HEK293 (cell line): ENCODE data around the gene C19orf73.
A peak's percentile ranks its signal among the peaks of the same experiment; 100 is the strongest.
"Not testable (repeated sequence)": the region's sequence is repeated elsewhere in the genome, so short reads cannot be mapped to it uniquely, and the experiment has no call there.

Source experiments
- KLF16 ChIP-seq: fragments of 450-650 bp; formaldehyde crosslinking; IDR thresholded peaks from 2 replicates; pipeline ENCODE4 v1.5.1; 2017; ENCODE audit warnings: missing biosample characterization, missing genetic modification characterization
- SALL2 ChIP-seq: fragments of 450-650 bp; formaldehyde crosslinking; IDR thresholded peaks from 2 replicates; pipeline ENCODE4 v1.5.0; 2017; ENCODE audit warnings: missing biosample characterization, mild to moderate bottlenecking, missing genetic modification characterization, borderline replicate concordance
- ZBTB8A ChIP-seq: fragments of 450-650 bp; formaldehyde crosslinking; IDR thresholded peaks from 2 replicates; pipeline ENCODE4 v1.5.1; 2016; ENCODE audit warnings: missing biosample characterization, missing genetic modification characterization
- ZNF10 ChIP-seq: fragments of 450-650 bp; formaldehyde crosslinking; IDR thresholded peaks from 2 replicates; pipeline ENCODE4 v1.5.1; 2017; ENCODE audit warnings: missing biosample characterization, missing genetic modification characterization
- ZNF473 ChIP-seq: fragments of 450-650 bp; formaldehyde crosslinking; IDR thresholded peaks from 2 replicates; pipeline ENCODE4 v1.5.1; 2017; ENCODE audit warnings: missing biosample characterization, missing genetic modification characterization
- ZNF510 ChIP-seq: fragments of 450-650 bp; formaldehyde crosslinking; IDR thresholded peaks from 2 replicates; pipeline ENCODE4 v1.5.1; 2018; ENCODE audit warnings: mild to moderate bottlenecking, missing genetic modification characterization, missing biosample characterization; ENCODE audit not compliant: insufficient replicate concordance
- ZNF514 ChIP-seq: fragments of 450-650 bp; formaldehyde crosslinking; IDR thresholded peaks from 2 replicates; pipeline ENCODE4 v1.5.1; 2016; ENCODE audit warnings: missing biosample characterization, missing genetic modification characterization
- TF ChIP-seq, protein P1 (sequence below): fragments of 450-650 bp; formaldehyde crosslinking; IDR thresholded peaks from 2 replicates; pipeline ENCODE4 v1.5.1; 2016; ENCODE audit warnings: missing biosample characterization, missing genetic modification characterization
- TF ChIP-seq, protein P2 (sequence below): fragments of 450-650 bp; formaldehyde crosslinking; IDR thresholded peaks from 2 replicates; pipeline ENCODE4 v1.5.1; 2016; ENCODE audit warnings: missing biosample characterization, missing genetic modification characterization
- TF ChIP-seq, protein P3 (sequence below): fragments of 450-650 bp; formaldehyde crosslinking; IDR thresholded peaks from 2 replicates; pipeline ENCODE4 v1.5.1; 2016; ENCODE audit warnings: missing biosample characterization, missing genetic modification characterization

DNA sequence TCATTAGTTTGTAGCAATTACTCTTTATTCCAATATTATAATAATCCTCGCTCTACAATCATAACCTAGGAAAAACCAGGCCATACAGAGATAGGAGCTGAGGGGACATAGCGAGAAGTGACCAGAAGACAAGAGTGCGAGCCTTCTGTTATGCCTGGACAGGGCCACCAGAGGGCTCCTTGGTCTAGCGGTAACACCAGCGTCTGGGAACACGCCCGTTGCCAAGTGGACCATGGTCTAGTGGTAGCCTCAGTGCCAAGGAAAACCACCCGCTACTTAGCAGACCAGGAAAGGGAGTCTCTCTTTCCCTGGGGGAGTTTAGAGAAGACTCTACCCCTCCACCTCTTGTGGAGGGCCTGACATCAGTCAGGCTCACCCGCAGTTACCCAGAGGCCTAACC, 44.1 kb downstream of the C19orf73 start:
- TF ChIP-seq SALL2; ZNF473 (tag by site-specific recombination); ZBTB8A (tag by site-specific recombination); ZNF510; ZNF10 (tag by site-specific recombination); KLF16 (tag by site-specific recombination); ZNF514 (tag by site-specific recombination): not testable (repeated sequence)
- TF ChIP-seq, protein P1, sequence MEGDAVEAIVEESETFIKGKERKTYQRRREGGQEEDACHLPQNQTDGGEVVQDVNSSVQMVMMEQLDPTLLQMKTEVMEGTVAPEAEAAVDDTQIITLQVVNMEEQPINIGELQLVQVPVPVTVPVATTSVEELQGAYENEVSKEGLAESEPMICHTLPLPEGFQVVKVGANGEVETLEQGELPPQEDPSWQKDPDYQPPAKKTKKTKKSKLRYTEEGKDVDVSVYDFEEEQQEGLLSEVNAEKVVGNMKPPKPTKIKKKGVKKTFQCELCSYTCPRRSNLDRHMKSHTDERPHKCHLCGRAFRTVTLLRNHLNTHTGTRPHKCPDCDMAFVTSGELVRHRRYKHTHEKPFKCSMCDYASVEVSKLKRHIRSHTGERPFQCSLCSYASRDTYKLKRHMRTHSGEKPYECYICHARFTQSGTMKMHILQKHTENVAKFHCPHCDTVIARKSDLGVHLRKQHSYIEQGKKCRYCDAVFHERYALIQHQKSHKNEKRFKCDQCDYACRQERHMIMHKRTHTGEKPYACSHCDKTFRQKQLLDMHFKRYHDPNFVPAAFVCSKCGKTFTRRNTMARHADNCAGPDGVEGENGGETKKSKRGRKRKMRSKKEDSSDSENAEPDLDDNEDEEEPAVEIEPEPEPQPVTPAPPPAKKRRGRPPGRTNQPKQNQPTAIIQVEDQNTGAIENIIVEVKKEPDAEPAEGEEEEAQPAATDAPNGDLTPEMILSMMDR = peak; percentile 48; the same call in 1 of the 2 replicates
- TF ChIP-seq, protein P2, sequence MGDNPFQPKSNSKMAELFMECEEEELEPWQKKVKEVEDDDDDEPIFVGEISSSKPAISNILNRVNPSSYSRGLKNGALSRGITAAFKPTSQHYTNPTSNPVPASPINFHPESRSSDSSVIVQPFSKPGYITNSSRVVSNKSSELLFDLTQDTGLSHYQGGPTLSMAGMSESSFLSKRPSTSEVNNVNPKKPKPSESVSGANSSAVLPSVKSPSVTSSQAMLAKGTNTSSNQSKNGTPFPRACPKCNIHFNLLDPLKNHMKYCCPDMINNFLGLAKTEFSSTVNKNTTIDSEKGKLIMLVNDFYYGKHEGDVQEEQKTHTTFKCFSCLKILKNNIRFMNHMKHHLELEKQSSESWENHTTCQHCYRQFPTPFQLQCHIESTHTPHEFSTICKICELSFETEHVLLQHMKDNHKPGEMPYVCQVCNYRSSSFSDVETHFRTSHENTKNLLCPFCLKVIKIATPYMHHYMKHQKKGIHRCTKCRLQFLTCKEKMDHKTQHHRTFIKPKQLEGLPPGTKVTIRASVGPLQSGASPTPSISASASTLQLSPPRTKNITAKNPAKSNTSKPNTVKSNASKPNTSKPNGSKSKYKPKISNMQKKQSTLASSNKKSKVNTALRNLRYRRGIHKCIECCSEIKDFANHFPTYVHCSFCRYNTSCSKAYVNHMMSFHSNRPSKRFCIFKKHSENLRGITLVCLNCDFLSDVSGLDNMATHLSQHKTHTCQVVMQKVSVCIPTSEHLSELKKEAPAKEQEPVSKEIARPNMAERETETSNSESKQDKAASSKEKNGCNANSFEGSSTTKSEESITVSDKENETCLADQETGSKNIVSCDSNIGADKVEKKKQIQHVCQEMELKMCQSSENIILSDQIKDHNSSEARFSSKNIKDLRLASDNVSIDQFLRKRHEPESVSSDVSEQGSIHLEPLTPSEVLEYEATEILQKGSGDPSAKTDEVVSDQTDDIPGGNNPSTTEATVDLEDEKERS (tag by site-specific recombination) = not testable (repeated sequence)
- TF ChIP-seq, protein P3, sequence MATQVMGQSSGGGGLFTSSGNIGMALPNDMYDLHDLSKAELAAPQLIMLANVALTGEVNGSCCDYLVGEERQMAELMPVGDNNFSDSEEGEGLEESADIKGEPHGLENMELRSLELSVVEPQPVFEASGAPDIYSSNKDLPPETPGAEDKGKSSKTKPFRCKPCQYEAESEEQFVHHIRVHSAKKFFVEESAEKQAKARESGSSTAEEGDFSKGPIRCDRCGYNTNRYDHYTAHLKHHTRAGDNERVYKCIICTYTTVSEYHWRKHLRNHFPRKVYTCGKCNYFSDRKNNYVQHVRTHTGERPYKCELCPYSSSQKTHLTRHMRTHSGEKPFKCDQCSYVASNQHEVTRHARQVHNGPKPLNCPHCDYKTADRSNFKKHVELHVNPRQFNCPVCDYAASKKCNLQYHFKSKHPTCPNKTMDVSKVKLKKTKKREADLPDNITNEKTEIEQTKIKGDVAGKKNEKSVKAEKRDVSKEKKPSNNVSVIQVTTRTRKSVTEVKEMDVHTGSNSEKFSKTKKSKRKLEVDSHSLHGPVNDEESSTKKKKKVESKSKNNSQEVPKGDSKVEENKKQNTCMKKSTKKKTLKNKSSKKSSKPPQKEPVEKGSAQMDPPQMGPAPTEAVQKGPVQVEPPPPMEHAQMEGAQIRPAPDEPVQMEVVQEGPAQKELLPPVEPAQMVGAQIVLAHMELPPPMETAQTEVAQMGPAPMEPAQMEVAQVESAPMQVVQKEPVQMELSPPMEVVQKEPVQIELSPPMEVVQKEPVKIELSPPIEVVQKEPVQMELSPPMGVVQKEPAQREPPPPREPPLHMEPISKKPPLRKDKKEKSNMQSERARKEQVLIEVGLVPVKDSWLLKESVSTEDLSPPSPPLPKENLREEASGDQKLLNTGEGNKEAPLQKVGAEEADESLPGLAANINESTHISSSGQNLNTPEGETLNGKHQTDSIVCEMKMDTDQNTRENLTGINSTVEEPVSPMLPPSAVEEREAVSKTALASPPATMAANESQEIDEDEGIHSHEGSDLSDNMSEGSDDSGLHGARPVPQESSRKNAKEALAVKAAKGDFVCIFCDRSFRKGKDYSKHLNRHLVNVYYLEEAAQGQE (tag by site-specific recombination) = not testable (repeated sequence)
